Right atrium auricular region (tissue), 2 donors: ENCODE data around the gene COX6B1. TPM values are rescaled to one million over a fixed set of nuclear protein-coding genes. Genes with fewer than 3 reads are reported as not detected.
"Not testable (repeated sequence)": the region's sequence is repeated elsewhere in the genome, so short reads cannot be mapped to it uniquely, and the experiment has no call there.

Source experiments
- DNase-seq: peaks from one replicate; pipeline ENCODE4 v3.0.0-alpha.2; 2019; ENCODE audit warnings: low spot score
- H3K27ac ChIP-seq, 2 donors: fragments of 200-600 bp; sonication (generic); 1 replicate in 1 of 2; 2 replicates in 1 of 2; pipeline ENCODE4 v1.5.1; 2016 to 2019
- H3K27me3 ChIP-seq, 2 donors: fragments of 200-600 bp; sonication (generic); one replicate each; pipeline versions ENCODE4 v1.5.1 to v1.6.0; 2017 to 2019
- H3K36me3 ChIP-seq: fragments of 200-600 bp; sonication (generic); one replicate; pipeline ENCODE4 v1.5.1; 2016
- H3K4me1 ChIP-seq, 2 donors: fragments of 200-600 bp; sonication (generic); one replicate each; pipeline versions ENCODE4 v1.5.1 to v1.6.0; 2017 to 2019
- H3K4me3 ChIP-seq, 2 donors: fragments of 200-600 bp; sonication (generic); 1 replicate in 1 of 2; 2 replicates in 1 of 2; pipeline ENCODE4 v1.5.1; 2017 to 2019; ENCODE audit warnings: mild to moderate bottlenecking in 1 of 2, moderate library complexity in 1 of 2
- H3K9me3 ChIP-seq, 2 donors: fragments of 200-600 bp; sonication (generic); one replicate each; pipeline ENCODE4 v1.5.1; 2019
- total RNA-seq, 2 donors: library from RNA; depleted of rRNA; stranded (reverse); fragments of >200 nt; gene quantifications; one replicate each; pipeline ENCODE4 v1.1.0, GENCODE V29; 2016
- TF ChIP-seq, protein P1 (sequence below), 2 donors: fragments of 200-600 bp; sonication (generic); IDR thresholded peaks; one replicate each; pipeline ENCODE4 v1.5.1; 2019; ENCODE audit warnings: antibody characterized with exemption in 2 of 2

Gene COX6B1
- total RNA-seq, 2 donors from 2014 or later: 1,397 to 1,663 TPM

- Histone ChIP-seq H3K9me3 (no peaks in the 10 kb centered on the region), H3K27ac (no peak overlapping the region), H3K4me1 (peaks cover 0 to 27% of the 10 kb centered on the region in 2 donors), H3K36me3 (peaks cover 42% of the 10 kb centered on the region), H3K4me3 (no peak overlapping the region), H3K27me3 (no peaks in the 10 kb centered on the region)
- no peak for DNase-seq
- TF ChIP-seq, protein P1, sequence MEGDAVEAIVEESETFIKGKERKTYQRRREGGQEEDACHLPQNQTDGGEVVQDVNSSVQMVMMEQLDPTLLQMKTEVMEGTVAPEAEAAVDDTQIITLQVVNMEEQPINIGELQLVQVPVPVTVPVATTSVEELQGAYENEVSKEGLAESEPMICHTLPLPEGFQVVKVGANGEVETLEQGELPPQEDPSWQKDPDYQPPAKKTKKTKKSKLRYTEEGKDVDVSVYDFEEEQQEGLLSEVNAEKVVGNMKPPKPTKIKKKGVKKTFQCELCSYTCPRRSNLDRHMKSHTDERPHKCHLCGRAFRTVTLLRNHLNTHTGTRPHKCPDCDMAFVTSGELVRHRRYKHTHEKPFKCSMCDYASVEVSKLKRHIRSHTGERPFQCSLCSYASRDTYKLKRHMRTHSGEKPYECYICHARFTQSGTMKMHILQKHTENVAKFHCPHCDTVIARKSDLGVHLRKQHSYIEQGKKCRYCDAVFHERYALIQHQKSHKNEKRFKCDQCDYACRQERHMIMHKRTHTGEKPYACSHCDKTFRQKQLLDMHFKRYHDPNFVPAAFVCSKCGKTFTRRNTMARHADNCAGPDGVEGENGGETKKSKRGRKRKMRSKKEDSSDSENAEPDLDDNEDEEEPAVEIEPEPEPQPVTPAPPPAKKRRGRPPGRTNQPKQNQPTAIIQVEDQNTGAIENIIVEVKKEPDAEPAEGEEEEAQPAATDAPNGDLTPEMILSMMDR (IDR thresholded peaks at IDR 0.05): no peak
These were observed 2.5 kb downstream of the COX6B1 start for GRCh38 chr19:35650581-35650980.

- H3K27me3 ChIP-seq, H3K4me1 ChIP-seq, H3K9me3 ChIP-seq, H3K4me3 ChIP-seq, DNase-seq, H3K27ac ChIP-seq: not testable (repeated sequence)
- H3K36me3 ChIP-seq: peaks cover 84% of the 10 kb centered on the region
These were observed 6.7 kb downstream of the COX6B1 start for GRCh38 chr19:35654828-35655227.

- TF ChIP-seq, protein P1 (IDR thresholded peaks at IDR 0.05): no peak
- DNase-seq: no peak
- peaks cover 92% of the 10 kb centered on the region for H3K36me3 ChIP-seq
- no peak overlapping the region for H3K4me3 ChIP-seq
- no peaks in the 10 kb centered on the region for H3K27me3 ChIP-seq
- no peaks in the 10 kb centered on the region for H3K9me3 ChIP-seq
- H3K4me1 ChIP-seq: peaks cover 0 to 2% of the 10 kb centered on the region in 2 donors
- H3K27ac ChIP-seq: no peak overlapping the region
These were observed 7.5 kb downstream of the COX6B1 start for GRCh38 chr19:35655600-35655999.

DNA sequence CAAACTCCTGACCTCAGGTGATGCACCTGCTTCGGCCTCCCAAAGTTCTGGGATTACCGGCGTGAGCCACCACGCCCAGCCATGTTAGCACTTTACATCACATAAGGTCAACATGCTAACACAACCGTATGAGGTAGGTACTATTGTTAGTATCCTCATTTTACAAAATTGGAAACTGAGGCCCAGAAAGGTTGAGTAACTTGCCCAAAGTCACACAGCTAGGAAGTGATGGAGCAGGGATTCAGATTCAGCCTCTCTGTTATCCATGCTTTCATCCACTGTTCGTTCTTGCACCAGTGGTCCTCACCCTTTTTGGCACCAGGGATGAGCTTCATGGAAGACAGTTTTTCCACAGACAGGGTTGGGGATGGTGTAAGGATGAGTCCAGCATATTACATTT, 8.6 kb downstream of the COX6B1 start:
- Histone ChIP-seq H3K4me3 (no peak overlapping the region), H3K9me3 (no peaks in the 10 kb centered on the region), H3K4me1 (no peaks in the 10 kb centered on the region), H3K27ac (no peak overlapping the region), H3K36me3 (peaks cover 97% of the 10 kb centered on the region), H3K27me3 (no peaks in the 10 kb centered on the region)
- DNase-seq: no peak
- TF ChIP-seq, protein P1 (IDR thresholded peaks at IDR 0.05): no peak

GRCh38 chr19:35657904-35658700, 10.0 kb downstream of the COX6B1 start:
- Histone ChIP-seq H3K27me3 (no peaks in the 10 kb centered on the region), H3K4me1 (no peaks in the 10 kb centered on the region), H3K27ac (no peak overlapping the region), H3K36me3 (peaks cover 100% of the 10 kb centered on the region), H3K9me3 (no peaks in the 10 kb centered on the region), H3K4me3 (no peak overlapping the region)
- TF ChIP-seq, protein P1 (IDR thresholded peaks at IDR 0.05): peak in 1 of 2 donors; percentile 12
- DNase-seq: no peak

DNA sequence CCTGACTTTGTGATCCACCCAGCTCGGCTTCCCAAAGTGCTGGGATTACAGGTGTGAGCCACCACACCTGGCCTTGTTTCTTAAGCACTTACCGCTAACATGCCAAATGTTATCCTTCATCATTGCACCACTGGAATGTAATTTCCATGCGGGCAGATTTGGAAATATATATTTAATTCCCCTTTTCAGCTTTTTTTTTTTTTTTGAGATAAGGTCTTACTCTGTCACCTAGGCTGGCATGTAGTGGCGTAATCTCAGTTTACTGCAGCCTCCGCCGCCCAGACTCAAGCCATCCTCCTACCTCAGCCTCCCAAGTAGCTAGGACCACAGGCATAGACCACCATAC, 13.8 kb downstream of the COX6B1 start:
- Histone ChIP-seq H3K9me3 (no peaks in the 10 kb centered on the region), H3K27me3 (no peaks in the 10 kb centered on the region), H3K27ac (no peak overlapping the region), H3K4me1 (no peaks in the 10 kb centered on the region), H3K36me3 (peaks cover 91% of the 10 kb centered on the region), H3K4me3 (no peak overlapping the region)
- no peak for DNase-seq
- TF ChIP-seq, protein P1 (IDR thresholded peaks at IDR 0.05): no peak
